Uterus (tissue), 4 donors: ENCODE measurements around the gene KMT5B. TPM values are rescaled to one million over a fixed set of nuclear protein-coding genes. Genes with fewer than 3 reads are reported as not detected.

ENCODE experiments used
- DNase-seq, 2 donors: peaks; one replicate each; pipeline ENCODE4 v3.0.0-alpha.2; 2019 to 2020
- H3K27ac ChIP-seq, 2 donors: fragments of 200-600 bp; sonication (generic); 1 replicate in 1 of 2; 2 replicates in 1 of 2; pipeline ENCODE4 v1.5.1; 2016 to 2018
- H3K27me3 ChIP-seq, 2 donors: fragments of 200-600 bp; sonication (generic); one replicate each; pipeline ENCODE4 v1.5.1; 2018 to 2019; ENCODE audit warnings: control low read depth in 1 of 2
- H3K36me3 ChIP-seq, 2 donors: fragments of 200-600 bp; sonication (generic); one replicate each; pipeline ENCODE4 v1.5.1; 2019; ENCODE audit warnings: control low read depth in 1 of 2
- H3K4me1 ChIP-seq, 2 donors: fragments of 200-600 bp; sonication (generic); one replicate each; pipeline ENCODE4 v1.5.1; 2018 to 2019; ENCODE audit warnings: control low read depth in 1 of 2
- H3K4me3 ChIP-seq, 2 donors: fragments of 200-600 bp; sonication (generic); 1 replicate in 1 of 2; 2 replicates in 1 of 2; pipeline ENCODE4 v1.5.1; 2018 to 2019; ENCODE audit warnings: mild to moderate bottlenecking in 1 of 2
- H3K9me3 ChIP-seq, 2 donors: fragments of 200-600 bp; sonication (generic); one replicate each; pipeline ENCODE4 v1.5.1; 2019; ENCODE audit warnings: control low read depth in 1 of 2
- CTCF ChIP-seq, 4 experiments: fragments of 200-600 bp in 2 of 4; fragments of 450-650 bp in 2 of 4; sonication (generic) in 2 of 4; IDR thresholded peaks; one replicate each; pipeline ENCODE4 v1.5.1; 2016 to 2019; ENCODE audit warnings: antibody characterized with exemption in 4 of 4, mild to moderate bottlenecking in 2 of 4, moderate library complexity in 1 of 4
- POLR2A ChIP-seq, 2 donors: fragments of 450-650 bp; IDR thresholded peaks; one replicate each; pipeline ENCODE4 v1.6.1; 2016; ENCODE audit warnings: antibody characterized with exemption in 2 of 2, mild to moderate bottlenecking in 1 of 2, moderate library complexity in 1 of 2
- intact Hi-C: fragments of 100-400 bp; cut with DNase I; formaldehyde crosslinking; loops from one replicate; pipeline ENCODE4 v1.15.1; 2023; ENCODE audit warnings: low total_unique reads
- total RNA-seq, 4 donors: library from RNA; depleted of rRNA in 3 of 4; stranded (reverse); fragments of >200 nt in 3 of 4; gene quantifications; one replicate each; pipeline versions ENCODE4 v1.1.0 to v1.2.4, GENCODE V29; 2014 to 2023
- donor health status: DM: yes; HTN: yes; CAD: no.

The KMT5B gene
- total RNA-seq, 4 donors from 2014 or later: 13.5 to 108 (median 79.4) TPM

GRCh38 chr11:68146704-68147474 is 66.2 kb downstream of the KMT5B start:
- Histone ChIP-seq H3K36me3 (no peaks in the 10 kb centered on the region), H3K4me3 (no peak overlapping the region), H3K4me1 (no peaks in the 10 kb centered on the region), H3K27me3 (no peaks in the 10 kb centered on the region), H3K27ac (no peak overlapping the region), H3K9me3 (no peaks in the 10 kb centered on the region)
- DNase-seq: no peak
- intact Hi-C loops: no loop called here
- TF ChIP-seq CTCF (IDR thresholded peaks at IDR 0.05) (no peak), POLR2A (IDR thresholded peaks at IDR 0.05) (no peak)

- Histone ChIP-seq H3K27me3 (no peaks in the 10 kb centered on the region), H3K4me1 (no peaks in the 10 kb centered on the region), H3K9me3 (no peaks in the 10 kb centered on the region), H3K4me3 (no peak overlapping the region), H3K36me3 (no peaks in the 10 kb centered on the region), H3K27ac (no peak overlapping the region)
- intact Hi-C loops: no loop called here
- DNase-seq: peak; percentile 41 to 78
- TF ChIP-seq CTCF (IDR thresholded peaks at IDR 0.05) (no peak), POLR2A (IDR thresholded peaks at IDR 0.05) (peak in 1 of 2 donors; percentile 7)
Measured at GRCh38 chr11:68146010-68146540, 67.0 kb downstream of the KMT5B start.

GRCh38 chr11:68145120-68145866 is 67.8 kb downstream of the KMT5B start:
- Histone ChIP-seq H3K4me3 (no peak overlapping the region), H3K9me3 (no peaks in the 10 kb centered on the region), H3K4me1 (no peaks in the 10 kb centered on the region), H3K27ac (no peak overlapping the region), H3K36me3 (no peaks in the 10 kb centered on the region), H3K27me3 (no peaks in the 10 kb centered on the region)
- TF ChIP-seq CTCF (IDR thresholded peaks at IDR 0.05) (no peak), POLR2A (IDR thresholded peaks at IDR 0.05) (no peak)
- no peak for DNase-seq
- intact Hi-C loops: no loop called here

- no peaks in the 10 kb centered on the region for H3K4me1 ChIP-seq
- H3K27me3 ChIP-seq: no peaks in the 10 kb centered on the region
- DNase-seq: no peak
- intact Hi-C loops: no loop called here
- H3K4me3 ChIP-seq: no peak overlapping the region
- H3K36me3 ChIP-seq: no peaks in the 10 kb centered on the region
- no peak overlapping the region for H3K27ac ChIP-seq
- no peak for TF ChIP-seq POLR2A (IDR thresholded peaks at IDR 0.05)
- TF ChIP-seq CTCF (IDR thresholded peaks at IDR 0.05): no peak
- H3K9me3 ChIP-seq: no peaks in the 10 kb centered on the region
Measured at GRCh38 chr11:68143310-68143689, 69.8 kb downstream of the KMT5B start.
